ENCODE results near the gene OR2T8.

OR2T8 gene

DNA sequence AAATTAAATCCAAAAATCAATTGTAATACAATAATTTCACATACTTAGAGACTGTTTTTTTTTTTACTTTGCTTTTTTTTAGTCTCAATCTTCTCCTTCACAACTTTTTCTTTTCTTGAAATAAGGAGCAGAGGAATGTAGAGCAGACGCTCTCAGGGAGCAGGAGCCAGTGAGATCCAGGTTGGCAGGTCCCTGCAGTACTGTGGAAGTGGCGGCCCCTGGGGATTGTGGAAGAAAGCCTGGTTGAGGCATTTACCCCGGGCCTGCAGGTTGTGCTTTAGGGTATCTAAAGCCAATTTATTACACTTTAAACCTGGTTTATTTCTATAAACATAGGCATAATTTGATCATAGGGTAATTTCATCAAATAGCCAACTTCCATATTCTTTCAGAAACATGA is 3.9 kb downstream of the OR2T8 start:
- H3K4me3 ChIP-seq (replicated peaks in 1 of 2; ENCODE audit: low read depth in 2 of 2, low read length in 2 of 2): no peak overlapping the region
- TF ChIP-seq, protein P1, sequence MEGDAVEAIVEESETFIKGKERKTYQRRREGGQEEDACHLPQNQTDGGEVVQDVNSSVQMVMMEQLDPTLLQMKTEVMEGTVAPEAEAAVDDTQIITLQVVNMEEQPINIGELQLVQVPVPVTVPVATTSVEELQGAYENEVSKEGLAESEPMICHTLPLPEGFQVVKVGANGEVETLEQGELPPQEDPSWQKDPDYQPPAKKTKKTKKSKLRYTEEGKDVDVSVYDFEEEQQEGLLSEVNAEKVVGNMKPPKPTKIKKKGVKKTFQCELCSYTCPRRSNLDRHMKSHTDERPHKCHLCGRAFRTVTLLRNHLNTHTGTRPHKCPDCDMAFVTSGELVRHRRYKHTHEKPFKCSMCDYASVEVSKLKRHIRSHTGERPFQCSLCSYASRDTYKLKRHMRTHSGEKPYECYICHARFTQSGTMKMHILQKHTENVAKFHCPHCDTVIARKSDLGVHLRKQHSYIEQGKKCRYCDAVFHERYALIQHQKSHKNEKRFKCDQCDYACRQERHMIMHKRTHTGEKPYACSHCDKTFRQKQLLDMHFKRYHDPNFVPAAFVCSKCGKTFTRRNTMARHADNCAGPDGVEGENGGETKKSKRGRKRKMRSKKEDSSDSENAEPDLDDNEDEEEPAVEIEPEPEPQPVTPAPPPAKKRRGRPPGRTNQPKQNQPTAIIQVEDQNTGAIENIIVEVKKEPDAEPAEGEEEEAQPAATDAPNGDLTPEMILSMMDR (IDR thresholded peaks at IDR 0.05; ENCODE audit: low read depth, low read length): no peak

DNA sequence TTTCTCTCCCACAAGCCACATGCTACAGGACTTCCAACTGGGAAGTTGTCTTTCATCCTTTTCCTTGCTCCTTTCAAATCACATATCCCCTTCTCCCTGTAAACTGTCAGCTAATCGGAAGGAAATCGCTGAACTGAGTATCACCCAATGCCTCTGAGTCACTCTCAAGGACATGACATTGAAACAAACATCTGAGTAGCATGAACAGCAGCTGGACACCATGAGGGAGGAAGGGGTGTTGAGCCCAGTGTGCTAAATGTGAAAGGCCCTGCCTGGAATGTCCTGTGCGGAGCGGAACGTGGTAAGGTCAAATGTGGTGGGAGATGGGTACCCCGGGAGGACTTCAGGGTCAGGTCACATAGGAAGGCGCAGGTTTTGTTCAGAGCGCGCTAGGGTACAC is 4.8 kb downstream of the OR2T8 start, which contains the start of gene OR2AJ1:
Gene OR2AJ1 (plus strand): TSS at position 22 of the 400 bp plus-strand sequence. CDS start 8,880 bp downstream, outside the sequence.
- H3K4me3 ChIP-seq (replicated peaks in 1 of 2; ENCODE audit: low read depth in 2 of 2, low read length in 2 of 2): no peak within 1 kb of the TSS
- TF ChIP-seq, protein P1 (IDR thresholded peaks at IDR 0.05; ENCODE audit: low read depth, low read length): no peak
- no peak for DNase-seq (ENCODE audit: low read depth in 2 of 2)

More for the DNA sequence above, 3.9 kb downstream of the OR2T8 start:
- no peak for DNase-seq (ENCODE audit: low read depth in 2 of 2)

DNA sequence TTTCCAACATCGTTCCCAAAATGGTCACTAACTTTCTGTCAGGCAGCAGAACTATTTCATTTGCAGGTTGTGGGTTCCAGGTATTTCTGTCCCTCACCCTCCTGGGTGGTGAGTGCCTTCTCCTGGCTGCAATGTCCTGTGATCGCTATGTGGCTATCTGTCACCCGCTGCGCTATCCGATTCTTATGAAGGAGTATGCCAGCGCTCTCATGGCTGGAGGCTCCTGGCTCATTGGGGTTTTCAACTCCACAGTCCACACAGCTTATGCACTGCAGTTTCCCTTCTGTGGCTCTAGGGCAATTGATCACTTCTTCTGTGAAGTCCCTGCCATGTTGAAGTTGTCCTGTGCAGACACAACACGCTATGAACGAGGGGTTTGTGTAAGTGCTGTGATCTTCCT is 13.9 kb downstream of the OR2T8 start:
- H3K4me3 ChIP-seq (replicated peaks in 1 of 2; ENCODE audit: low read depth in 2 of 2, low read length in 2 of 2): no peak overlapping the region
- DNase-seq (ENCODE audit: low read depth in 2 of 2): no peak
- TF ChIP-seq, protein P1 (IDR thresholded peaks at IDR 0.05; ENCODE audit: low read depth, low read length): no peak

DNA sequence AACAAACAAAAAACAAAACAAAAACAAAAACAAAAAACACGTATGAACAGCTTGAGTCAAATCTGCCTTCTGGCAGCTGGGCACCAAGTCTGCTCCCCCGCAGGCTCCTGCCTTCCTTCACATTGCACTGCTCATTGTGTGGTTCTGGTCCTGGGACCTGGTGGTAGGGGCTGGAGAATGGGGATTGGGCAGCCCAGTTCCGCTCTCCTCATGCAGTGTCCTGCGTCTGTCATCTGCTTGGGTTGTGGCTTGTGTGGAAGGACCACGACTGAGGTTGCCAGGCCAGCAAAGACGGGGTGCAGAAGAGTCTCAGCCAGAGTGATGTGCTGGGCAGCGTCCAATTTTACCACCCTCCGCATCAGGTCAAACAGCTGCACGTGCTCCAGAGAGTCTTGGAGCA is 15.7 kb downstream of the OR2T8 start:
- TF ChIP-seq, protein P1 (IDR thresholded peaks at IDR 0.05; ENCODE audit: low read depth, low read length): no peak
- H3K4me3 ChIP-seq (replicated peaks in 1 of 2; ENCODE audit: low read depth in 2 of 2, low read length in 2 of 2): no peak overlapping the region
- no peak for DNase-seq (ENCODE audit: low read depth in 2 of 2)

DNA sequence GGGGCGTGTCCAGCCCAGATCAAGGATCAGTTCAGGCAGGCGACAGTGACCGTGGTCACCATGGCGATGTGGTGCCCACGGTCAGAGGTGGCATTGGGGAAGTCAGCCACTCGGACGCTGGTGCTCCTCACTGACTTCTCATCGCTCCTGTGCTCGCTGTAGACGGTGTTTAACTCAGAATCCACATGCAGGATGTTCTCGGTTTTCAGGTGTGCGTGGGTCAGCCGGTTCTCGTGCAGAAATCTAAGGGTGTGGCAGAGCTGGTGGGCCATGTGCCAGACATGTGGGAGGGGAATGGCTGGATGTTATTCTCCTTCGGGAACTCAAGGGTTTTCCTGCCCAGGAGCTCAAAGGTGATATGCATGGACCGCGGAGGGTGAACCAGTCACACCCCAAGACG is 16.4 kb downstream of the OR2T8 start:
- no peak overlapping the region for H3K4me3 ChIP-seq (replicated peaks in 1 of 2; ENCODE audit: low read depth in 2 of 2, low read length in 2 of 2)
- TF ChIP-seq, protein P1 (IDR thresholded peaks at IDR 0.05; ENCODE audit: low read depth, low read length): no peak
- DNase-seq (ENCODE audit: low read depth in 2 of 2): no peak

DNA sequence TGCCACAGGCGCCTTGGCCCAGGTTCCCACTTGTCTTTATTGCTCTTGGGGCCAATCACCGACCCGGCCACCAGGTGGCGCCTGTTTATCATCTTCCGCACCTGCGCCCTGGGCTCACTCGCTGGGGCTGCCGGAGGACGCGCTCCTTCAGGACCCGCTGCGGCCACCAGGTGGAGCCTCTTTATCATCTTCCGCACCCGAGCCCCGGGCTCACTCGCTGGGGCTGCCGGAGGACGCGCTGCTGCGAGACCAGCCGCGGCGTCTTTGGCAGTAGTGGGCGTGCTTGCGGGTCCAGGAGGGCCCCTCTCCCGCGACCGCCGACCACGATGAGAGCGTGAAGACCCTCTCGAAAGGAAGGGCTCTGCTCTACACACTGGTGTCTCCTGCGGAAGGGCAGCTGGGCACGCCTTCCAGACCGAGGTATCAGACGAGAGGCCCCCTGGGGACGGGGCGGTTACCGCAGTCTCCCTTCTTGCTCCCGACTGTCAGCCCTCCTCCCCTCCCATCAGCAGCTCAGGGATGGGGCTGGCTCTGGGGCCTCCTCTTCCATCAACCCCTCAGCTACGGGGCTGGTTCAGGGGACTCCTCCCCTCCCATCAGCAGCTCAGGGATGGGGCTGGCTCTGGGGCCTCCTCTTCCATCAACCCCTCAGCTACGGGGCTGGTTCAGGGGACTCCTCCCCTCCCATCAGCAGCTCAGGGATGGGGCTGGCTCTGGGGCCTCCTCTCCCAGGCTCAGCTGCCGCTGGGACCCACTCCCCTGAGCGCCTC is 17.1 kb downstream of the OR2T8 start:
- peak; percentile 41 to 79 for DNase-seq (ENCODE audit: low read depth in 2 of 2)
- peak overlapping the region; percentile 6 to 52 for H3K4me3 ChIP-seq (replicated peaks in 1 of 2; ENCODE audit: low read depth in 2 of 2, low read length in 2 of 2)
- TF ChIP-seq, protein P1 (IDR thresholded peaks at IDR 0.05; ENCODE audit: low read depth, low read length): peak; percentile 70

Data from cardiac fibroblast (primary cell).